SK-N-SH treated with all-trans-retinoic acid at 6 μM for 48 hours (cell line): ENCODE measurements around the gene EIF4G1.

Experiments
- ATAC-seq: fragments of 200-7000 bp; cut with Tn5 transposase; 3 replicates; pipeline ENCODE4 v1.9.1; 2020; ENCODE audit warnings: mild to moderate bottlenecking, moderate library complexity
- BACH2 ChIP-seq: fragments of 250-450 bp; sonication (Bioruptor Pico); IDR thresholded peaks from 2 replicates; pipeline ENCODE4 v1.9.0; 2021; ENCODE audit warnings: mild to moderate bottlenecking, borderline replicate concordance
- CREB5 ChIP-seq: fragments of 250-450 bp; sonication (Bioruptor Pico); IDR thresholded peaks from 2 replicates; pipeline ENCODE4 v1.5.1; 2020; ENCODE audit warnings: low read depth, mild to moderate bottlenecking, moderate library complexity
- CSDC2 ChIP-seq: fragments of 250-450 bp; sonication (Bioruptor Pico); IDR thresholded peaks from 2 replicates; pipeline ENCODE4 v1.5.0; 2020; ENCODE audit warnings: mild to moderate bottlenecking, moderate library complexity
- CSRNP3 ChIP-seq: fragments of 250-450 bp; sonication (Bioruptor Pico); IDR thresholded peaks from 2 replicates; pipeline ENCODE4 v1.5.1; 2021; ENCODE audit warnings: mild to moderate bottlenecking, moderate library complexity
- ESRRG ChIP-seq: fragments of 250-450 bp; sonication (Bioruptor Pico); IDR thresholded peaks from 2 replicates; pipeline ENCODE4 v1.6.1; 2021; ENCODE audit warnings: mild to moderate bottlenecking
- GLIS3 ChIP-seq: fragments of 250-450 bp; sonication (Bioruptor Pico); IDR thresholded peaks from 2 replicates; pipeline ENCODE4 v1.5.0; 2020; ENCODE audit warnings: mild to moderate bottlenecking, moderate library complexity
- OSR1 ChIP-seq: fragments of 250-450 bp; sonication (Bioruptor Pico); IDR thresholded peaks from 2 replicates; pipeline ENCODE4 v1.8.0; 2022; ENCODE audit warnings: moderate library complexity, mild to moderate bottlenecking, inconsistent platforms
- PATZ1 ChIP-seq: fragments of 250-450 bp; sonication (Bioruptor Pico); IDR thresholded peaks from 2 replicates; pipeline ENCODE4 v1.8.0; 2020; ENCODE audit warnings: mild to moderate bottlenecking, moderate library complexity, borderline replicate concordance
- RARB ChIP-seq: fragments of 250-450 bp; sonication (Bioruptor Pico); IDR thresholded peaks from 2 replicates; pipeline ENCODE4 v1.8.0; 2021; ENCODE audit warnings: mild to moderate bottlenecking, moderate library complexity
- TCF4 ChIP-seq: fragments of 250-450 bp; sonication (Bioruptor Pico); IDR thresholded peaks from 2 replicates; pipeline ENCODE4 v1.8.0; 2021; ENCODE audit warnings: mild to moderate bottlenecking, moderate library complexity, borderline replicate concordance
- TOX ChIP-seq: fragments of 250-450 bp; sonication (Bioruptor Pico); IDR thresholded peaks from 2 replicates; pipeline ENCODE4 v1.8.0; 2021; ENCODE audit warnings: mild to moderate bottlenecking, moderate library complexity, borderline replicate concordance
- ZC3H10 ChIP-seq: fragments of 250-450 bp; sonication (Bioruptor Pico); IDR thresholded peaks from 2 replicates; pipeline ENCODE4 v1.5.1; 2021; ENCODE audit warnings: mild to moderate bottlenecking, moderate library complexity
- ZFP3 ChIP-seq: fragments of 250-450 bp; sonication (Bioruptor Pico); IDR thresholded peaks from 2 replicates; pipeline ENCODE4 v1.5.0; 2020; ENCODE audit warnings: mild to moderate bottlenecking, moderate library complexity
- ZFP30 ChIP-seq: fragments of 450-650 bp; formaldehyde crosslinking; IDR thresholded peaks from 2 replicates; pipeline ENCODE4 v1.5.0; 2022; ENCODE audit warnings: mild to moderate bottlenecking, moderate library complexity
- ZNF565 ChIP-seq: fragments of 450-650 bp; formaldehyde crosslinking; conservative IDR thresholded peaks from 2 replicates; pipeline ENCODE4 v1.5.0; 2020; ENCODE audit warnings: low read depth, mild to moderate bottlenecking, moderate library complexity
- ZNF8 ChIP-seq: fragments of 450-650 bp; formaldehyde crosslinking; IDR thresholded peaks from 2 replicates; pipeline ENCODE4 v1.5.0; 2020; ENCODE audit warnings: mild to moderate bottlenecking, moderate library complexity
- TF ChIP-seq, protein P1 (sequence below): fragments of 250-450 bp; sonication (Bioruptor Pico); IDR thresholded peaks from 2 replicates; pipeline ENCODE4 v1.8.0; 2021; ENCODE audit warnings: low read depth, mild to moderate bottlenecking, moderate library complexity, borderline replicate concordance
- TF ChIP-seq, protein P2 (sequence below): fragments of 250-450 bp; sonication (Bioruptor Pico); IDR thresholded peaks from 2 replicates; pipeline ENCODE4 v1.5.0; 2020; ENCODE audit warnings: mild to moderate bottlenecking, moderate library complexity

EIF4G1 gene

DNA sequence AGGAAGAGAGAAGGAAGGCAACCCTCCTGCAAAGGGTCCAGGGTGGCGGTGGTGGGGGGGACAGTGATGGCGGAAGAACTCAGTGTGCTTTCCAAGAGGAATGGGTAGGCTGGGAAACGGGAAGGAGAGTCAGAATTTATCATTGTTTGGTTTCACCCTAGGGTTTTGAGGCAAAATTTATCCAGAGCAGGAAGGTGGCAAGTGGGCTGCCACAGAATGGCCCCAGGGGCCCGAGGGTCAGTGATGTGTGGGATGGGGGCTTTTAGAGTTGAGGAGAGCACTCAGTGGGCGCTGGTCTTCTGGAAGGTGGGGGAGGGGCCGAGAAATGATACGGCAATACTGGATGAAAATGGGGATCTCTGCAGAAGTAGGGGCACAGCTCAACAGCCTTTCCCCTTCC lies 23.6 kb downstream of the EIF4G1 start:
- ATAC-seq: no peak
- TF ChIP-seq PATZ1 (CRISPR knock-in tag) (no peak), CSDC2 (CRISPR knock-in tag) (no peak), RARB (CRISPR knock-in tag) (no peak), ZNF8 (CRISPR knock-in tag) (no peak), ESRRG (CRISPR knock-in tag) (no peak), ZNF565 (CRISPR knock-in tag) (no peak), ZC3H10 (no peak), ZFP30 (CRISPR knock-in tag) (no peak), TCF4 (CRISPR knock-in tag) (no peak), TOX (CRISPR knock-in tag) (no peak), OSR1 (CRISPR knock-in tag) (no peak), CSRNP3 (CRISPR knock-in tag) (no peak)
- TF ChIP-seq, protein P1, sequence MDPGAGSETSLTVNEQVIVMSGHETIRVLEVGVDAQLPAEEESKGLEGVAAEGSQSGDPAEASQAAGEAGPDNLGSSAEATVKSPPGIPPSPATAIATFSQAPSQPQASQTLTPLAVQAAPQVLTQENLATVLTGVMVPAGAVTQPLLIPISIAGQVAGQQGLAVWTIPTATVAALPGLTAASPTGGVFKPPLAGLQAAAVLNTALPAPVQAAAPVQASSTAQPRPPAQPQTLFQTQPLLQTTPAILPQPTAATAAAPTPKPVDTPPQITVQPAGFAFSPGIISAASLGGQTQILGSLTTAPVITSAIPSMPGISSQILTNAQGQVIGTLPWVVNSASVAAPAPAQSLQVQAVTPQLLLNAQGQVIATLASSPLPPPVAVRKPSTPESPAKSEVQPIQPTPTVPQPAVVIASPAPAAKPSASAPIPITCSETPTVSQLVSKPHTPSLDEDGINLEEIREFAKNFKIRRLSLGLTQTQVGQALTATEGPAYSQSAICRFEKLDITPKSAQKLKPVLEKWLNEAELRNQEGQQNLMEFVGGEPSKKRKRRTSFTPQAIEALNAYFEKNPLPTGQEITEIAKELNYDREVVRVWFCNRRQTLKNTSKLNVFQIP (CRISPR knock-in tag): no peak

GRCh38 chr3:184338511-184338945 lies 24.1 kb downstream of the EIF4G1 start:
- TF ChIP-seq ZFP30 (CRISPR knock-in tag) (no peak), CSDC2 (CRISPR knock-in tag) (no peak), BACH2 (CRISPR knock-in tag) (no peak), PATZ1 (CRISPR knock-in tag) (peak; percentile 55; the same call in 1 of the 2 replicates), TCF4 (CRISPR knock-in tag) (no peak), GLIS3 (CRISPR knock-in tag) (no peak), ZNF8 (CRISPR knock-in tag) (no peak)
- TF ChIP-seq, protein P2, sequence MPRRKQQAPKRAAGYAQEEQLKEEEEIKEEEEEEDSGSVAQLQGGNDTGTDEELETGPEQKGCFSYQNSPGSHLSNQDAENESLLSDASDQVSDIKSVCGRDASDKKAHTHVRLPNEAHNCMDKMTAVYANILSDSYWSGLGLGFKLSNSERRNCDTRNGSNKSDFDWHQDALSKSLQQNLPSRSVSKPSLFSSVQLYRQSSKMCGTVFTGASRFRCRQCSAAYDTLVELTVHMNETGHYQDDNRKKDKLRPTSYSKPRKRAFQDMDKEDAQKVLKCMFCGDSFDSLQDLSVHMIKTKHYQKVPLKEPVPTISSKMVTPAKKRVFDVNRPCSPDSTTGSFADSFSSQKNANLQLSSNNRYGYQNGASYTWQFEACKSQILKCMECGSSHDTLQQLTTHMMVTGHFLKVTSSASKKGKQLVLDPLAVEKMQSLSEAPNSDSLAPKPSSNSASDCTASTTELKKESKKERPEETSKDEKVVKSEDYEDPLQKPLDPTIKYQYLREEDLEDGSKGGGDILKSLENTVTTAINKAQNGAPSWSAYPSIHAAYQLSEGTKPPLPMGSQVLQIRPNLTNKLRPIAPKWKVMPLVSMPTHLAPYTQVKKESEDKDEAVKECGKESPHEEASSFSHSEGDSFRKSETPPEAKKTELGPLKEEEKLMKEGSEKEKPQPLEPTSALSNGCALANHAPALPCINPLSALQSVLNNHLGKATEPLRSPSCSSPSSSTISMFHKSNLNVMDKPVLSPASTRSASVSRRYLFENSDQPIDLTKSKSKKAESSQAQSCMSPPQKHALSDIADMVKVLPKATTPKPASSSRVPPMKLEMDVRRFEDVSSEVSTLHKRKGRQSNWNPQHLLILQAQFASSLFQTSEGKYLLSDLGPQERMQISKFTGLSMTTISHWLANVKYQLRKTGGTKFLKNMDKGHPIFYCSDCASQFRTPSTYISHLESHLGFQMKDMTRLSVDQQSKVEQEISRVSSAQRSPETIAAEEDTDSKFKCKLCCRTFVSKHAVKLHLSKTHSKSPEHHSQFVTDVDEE (CRISPR knock-in tag): no peak
- ATAC-seq: peak; percentile 35

- ATAC-seq: no peak
- no peak for TF ChIP-seq CSDC2 (CRISPR knock-in tag)
- TF ChIP-seq OSR1 (CRISPR knock-in tag): no peak
- no peak for TF ChIP-seq ZFP30 (CRISPR knock-in tag)
- no peak for TF ChIP-seq CSRNP3 (CRISPR knock-in tag)
- no peak for TF ChIP-seq RARB (CRISPR knock-in tag)
- TF ChIP-seq CREB5 (CRISPR knock-in tag): no peak
- no peak for TF ChIP-seq ZFP3 (CRISPR knock-in tag)
- no peak for TF ChIP-seq TCF4 (CRISPR knock-in tag)
- TF ChIP-seq PATZ1 (CRISPR knock-in tag): no peak
- TF ChIP-seq, protein P2 (CRISPR knock-in tag): no peak
- no peak for TF ChIP-seq ZNF565 (CRISPR knock-in tag)
Observed at GRCh38 chr3:184339001-184339400, 24.6 kb downstream of the EIF4G1 start.
